ENCODE measurements around the gene MMP7.

MMP7 gene

DNA sequence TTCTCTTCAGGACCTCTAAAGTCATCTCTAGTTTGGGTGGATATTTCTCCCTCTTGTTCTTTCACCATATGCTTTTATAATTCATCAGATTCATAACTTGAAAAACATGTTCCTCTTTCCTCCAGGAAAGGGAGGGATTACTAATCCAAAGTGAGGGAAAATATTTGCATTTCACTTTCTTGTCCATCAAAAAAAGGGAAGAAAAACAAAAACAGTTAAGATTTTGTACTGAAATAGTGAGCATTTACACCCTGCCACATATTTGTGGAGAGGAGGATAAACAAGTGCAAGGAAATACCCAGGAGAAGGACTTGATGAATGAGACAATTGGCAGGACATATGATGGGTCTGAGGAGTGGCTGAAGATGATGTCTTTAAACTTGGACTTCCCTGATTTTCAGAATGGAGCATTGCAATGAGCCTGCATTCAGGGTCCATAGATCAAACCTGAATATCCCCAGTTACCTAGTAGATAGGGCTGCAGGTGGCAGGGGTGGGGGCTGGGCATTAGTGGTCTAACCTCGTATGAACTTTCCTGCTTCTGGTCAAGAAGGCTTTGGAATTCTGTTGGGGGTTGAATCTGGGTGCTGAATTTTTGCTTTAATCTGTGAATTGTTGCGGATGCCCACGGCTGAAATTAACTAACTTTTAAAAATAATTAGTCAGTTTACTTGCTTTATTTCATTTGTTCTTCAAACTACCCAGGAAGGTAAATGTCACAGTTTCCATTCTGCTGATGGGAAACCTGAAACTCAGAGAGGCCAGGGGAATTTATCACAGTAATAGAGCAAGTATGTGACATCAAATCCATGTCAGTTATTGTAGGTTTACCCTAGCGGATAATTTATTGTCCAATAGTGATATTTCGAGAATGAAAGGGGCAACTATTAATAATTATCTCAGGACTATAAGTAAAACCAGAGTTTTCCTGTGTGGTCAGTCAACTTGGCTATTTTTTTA is 41.1 kb downstream of the MMP7 start:
- Histone ChIP-seq H3K4me1 (ENCODE audit: control insufficient read depth, low read length) (peaks cover 38% of the 10 kb centered on the region), H3F3A (ENCODE audit: control insufficient read depth, insufficient read depth) (no peaks in the 10 kb centered on the region), H3K4me2 (ENCODE audit: low read length) (peak overlapping the region; percentile 54), H3K9me2 (replicated peaks; ENCODE audit: control insufficient read depth, low read length) (no peaks in the 10 kb centered on the region), H3K36me3 (ENCODE audit: control insufficient read depth, low read length) (no peaks in the 10 kb centered on the region), H3K27me3 (ENCODE audit: control insufficient read depth, low read length) (no peaks in the 10 kb centered on the region), H3K4me3 (ENCODE audit: low read length) (peak overlapping the region; percentile 28), H3K79me2 (ENCODE audit: control insufficient read depth, low read length) (no peaks in the 10 kb centered on the region), H3K27ac (ENCODE audit: low read depth, low read length) (no peak overlapping the region), H4K20me1 (ENCODE audit: control insufficient read depth, insufficient read depth, low read depth, low read length) (no peaks in the 10 kb centered on the region), H3K9me3 (ENCODE audit: control insufficient read depth, insufficient read depth, low read length) (no peaks in the 10 kb centered on the region)
- TF ChIP-seq, protein P1, sequence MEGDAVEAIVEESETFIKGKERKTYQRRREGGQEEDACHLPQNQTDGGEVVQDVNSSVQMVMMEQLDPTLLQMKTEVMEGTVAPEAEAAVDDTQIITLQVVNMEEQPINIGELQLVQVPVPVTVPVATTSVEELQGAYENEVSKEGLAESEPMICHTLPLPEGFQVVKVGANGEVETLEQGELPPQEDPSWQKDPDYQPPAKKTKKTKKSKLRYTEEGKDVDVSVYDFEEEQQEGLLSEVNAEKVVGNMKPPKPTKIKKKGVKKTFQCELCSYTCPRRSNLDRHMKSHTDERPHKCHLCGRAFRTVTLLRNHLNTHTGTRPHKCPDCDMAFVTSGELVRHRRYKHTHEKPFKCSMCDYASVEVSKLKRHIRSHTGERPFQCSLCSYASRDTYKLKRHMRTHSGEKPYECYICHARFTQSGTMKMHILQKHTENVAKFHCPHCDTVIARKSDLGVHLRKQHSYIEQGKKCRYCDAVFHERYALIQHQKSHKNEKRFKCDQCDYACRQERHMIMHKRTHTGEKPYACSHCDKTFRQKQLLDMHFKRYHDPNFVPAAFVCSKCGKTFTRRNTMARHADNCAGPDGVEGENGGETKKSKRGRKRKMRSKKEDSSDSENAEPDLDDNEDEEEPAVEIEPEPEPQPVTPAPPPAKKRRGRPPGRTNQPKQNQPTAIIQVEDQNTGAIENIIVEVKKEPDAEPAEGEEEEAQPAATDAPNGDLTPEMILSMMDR (IDR thresholded peaks at IDR 0.05; ENCODE audit: low read depth, low read length, poor library complexity, severe bottlenecking), result no peak
- TF ChIP-seq EZH2phosphoT487 (IDR thresholded peaks at IDR 0.05; ENCODE audit: borderline replicate concordance, low read length), result no peak

GRCh38 chr11:102488208-102488607 is 42.3 kb downstream of the MMP7 start:
- H3K27ac ChIP-seq (ENCODE audit: low read depth, low read length), result no peak overlapping the region
- H3K4me3 ChIP-seq (ENCODE audit: low read length), result no peak overlapping the region
- H3K27me3 ChIP-seq (ENCODE audit: control insufficient read depth, low read length), result no peaks in the 10 kb centered on the region
- no peaks in the 10 kb centered on the region for H3K9me2 ChIP-seq (replicated peaks; ENCODE audit: control insufficient read depth, low read length)
- H3K4me2 ChIP-seq (ENCODE audit: low read length), result no peak overlapping the region
- no peak for TF ChIP-seq EZH2phosphoT487 (IDR thresholded peaks at IDR 0.05; ENCODE audit: borderline replicate concordance, low read length)
- TF ChIP-seq, protein P1 (IDR thresholded peaks at IDR 0.05; ENCODE audit: low read depth, low read length, poor library complexity, severe bottlenecking), result no peak
- no peaks in the 10 kb centered on the region for H3F3A ChIP-seq (ENCODE audit: control insufficient read depth, insufficient read depth)
- peaks cover 38% of the 10 kb centered on the region for H3K4me1 ChIP-seq (ENCODE audit: control insufficient read depth, low read length)
- no peaks in the 10 kb centered on the region for H3K36me3 ChIP-seq (ENCODE audit: control insufficient read depth, low read length)
- H4K20me1 ChIP-seq (ENCODE audit: control insufficient read depth, insufficient read depth, low read depth, low read length), result no peaks in the 10 kb centered on the region
- H3K9me3 ChIP-seq (ENCODE audit: control insufficient read depth, insufficient read depth, low read length), result no peaks in the 10 kb centered on the region
- H3K79me2 ChIP-seq (ENCODE audit: control insufficient read depth, low read length), result no peaks in the 10 kb centered on the region

DNA sequence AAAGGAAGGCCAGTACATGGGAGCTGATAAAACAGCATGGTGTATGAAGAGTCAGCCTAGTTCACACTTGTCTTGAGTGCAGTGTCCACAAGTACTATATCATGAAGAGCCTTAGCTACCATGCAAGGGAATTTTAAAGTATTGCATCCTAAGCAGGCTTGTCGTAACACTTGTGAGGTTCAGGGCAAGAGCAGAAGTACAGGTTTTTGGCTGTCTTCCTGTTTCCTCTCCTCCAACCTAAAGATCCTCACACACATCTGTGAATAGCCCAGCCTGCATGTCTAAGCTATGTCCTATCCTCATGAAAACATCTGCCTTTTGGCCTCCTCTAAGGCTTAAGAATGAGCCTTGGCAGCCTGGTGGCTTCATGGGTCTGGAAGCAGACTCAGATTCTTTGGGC is 43.3 kb downstream of the MMP7 start:
- Histone ChIP-seq H4K20me1 (ENCODE audit: control insufficient read depth, insufficient read depth, low read depth, low read length) (no peaks in the 10 kb centered on the region), H3F3A (ENCODE audit: control insufficient read depth, insufficient read depth) (no peaks in the 10 kb centered on the region), H3K36me3 (ENCODE audit: control insufficient read depth, low read length) (no peaks in the 10 kb centered on the region), H3K79me2 (ENCODE audit: control insufficient read depth, low read length) (no peaks in the 10 kb centered on the region), H3K27me3 (ENCODE audit: control insufficient read depth, low read length) (no peaks in the 10 kb centered on the region), H3K4me1 (ENCODE audit: control insufficient read depth, low read length) (peaks cover 32% of the 10 kb centered on the region), H3K9me2 (replicated peaks; ENCODE audit: control insufficient read depth, low read length) (no peaks in the 10 kb centered on the region), H3K4me2 (ENCODE audit: low read length) (no peak overlapping the region), H3K27ac (ENCODE audit: low read depth, low read length) (no peak overlapping the region), H3K9me3 (ENCODE audit: control insufficient read depth, insufficient read depth, low read length) (no peaks in the 10 kb centered on the region), H3K4me3 (ENCODE audit: low read length) (no peak overlapping the region)
- TF ChIP-seq, protein P1 (IDR thresholded peaks at IDR 0.05; ENCODE audit: low read depth, low read length, poor library complexity, severe bottlenecking), result no peak
- no peak for TF ChIP-seq EZH2phosphoT487 (IDR thresholded peaks at IDR 0.05; ENCODE audit: borderline replicate concordance, low read length)

All from DOHH2 (cell line).